ENCODE data around the gene CYP2C19. TPM values are rescaled to one million over a fixed set of nuclear protein-coding genes. Genes with fewer than 3 reads are reported as not detected.

CYP2C19 gene
- total and polyA plus RNA-seq, 12 donors: 0.06 TPM; not detected in 11

DNA sequence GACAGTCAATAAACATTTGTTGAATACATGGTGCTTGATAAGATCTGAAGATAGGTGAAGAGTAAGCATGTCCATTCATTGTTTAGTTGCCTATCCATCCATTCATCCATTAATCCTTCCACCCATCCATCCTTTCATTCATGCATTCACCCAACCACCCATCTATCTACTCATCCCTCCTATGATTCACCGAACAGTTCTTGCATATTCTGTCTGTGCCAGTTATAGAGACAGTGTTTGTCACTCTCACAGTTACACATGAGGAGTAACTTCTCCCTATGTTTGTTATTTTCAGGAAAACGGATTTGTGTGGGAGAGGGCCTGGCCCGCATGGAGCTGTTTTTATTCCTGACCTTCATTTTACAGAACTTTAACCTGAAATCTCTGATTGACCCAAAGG is 90.0 kb downstream of the CYP2C19 start:
- H3K4me1 ChIP-seq (replicated peaks in 1 of 2): no peaks in the 10 kb centered on the region
- 52 to 71% (median 63%) methylated on average over 3 of the region's 3 CpGs for WGBS, 4 donors
- no peaks in the 10 kb centered on the region for H3K9me3 ChIP-seq (replicated peaks in 1 of 3)
- H3K27me3 ChIP-seq: no peaks in the 10 kb centered on the region
- intact Hi-C loops (cut with DNase I): no loop called here
- no peak for TF ChIP-seq CTCF (IDR thresholded peaks at IDR 0.05)
- TF ChIP-seq POLR2A (IDR thresholded peaks at IDR 0.05): no peak
- no peak for DNase-seq
- H3K36me3 ChIP-seq (replicated peaks in 1 of 2): no peaks in the 10 kb centered on the region
- no peak overlapping the region for H3K4me3 ChIP-seq
- no peak overlapping the region for H3K27ac ChIP-seq

- intact Hi-C loops (cut with DNase I): no loop called here
- H3K9me3 ChIP-seq (replicated peaks in 1 of 3): no peaks in the 10 kb centered on the region
- no peak for DNase-seq
- no peaks in the 10 kb centered on the region for H3K36me3 ChIP-seq (replicated peaks in 1 of 2)
- no peaks in the 10 kb centered on the region for H3K4me1 ChIP-seq (replicated peaks in 1 of 2)
- H3K4me3 ChIP-seq: no peak overlapping the region
- 34 to 65% (median 49%) methylated on average over 1 of the region's 1 CpG for WGBS, 4 donors
- TF ChIP-seq POLR2A (IDR thresholded peaks at IDR 0.05): no peak
- no peak for TF ChIP-seq CTCF (IDR thresholded peaks at IDR 0.05)
- H3K27me3 ChIP-seq: no peaks in the 10 kb centered on the region
- H3K27ac ChIP-seq: no peak overlapping the region
Measured at GRCh38 chr10:94853065-94853464, 90.6 kb downstream of the CYP2C19 start.

GRCh38 chr10:94858005-94858404 is 95.5 kb downstream of the CYP2C19 start:
- intact Hi-C loops (cut with DNase I): no loop called here
- WGBS, 4 donors: 51 to 61% (median 55%) methylated on average over 2 to 4 of the region's 4 CpGs
- no peak for DNase-seq
- H3K27ac ChIP-seq: no peak overlapping the region
- no peaks in the 10 kb centered on the region for H3K4me1 ChIP-seq (replicated peaks in 1 of 2)
- TF ChIP-seq CTCF (IDR thresholded peaks at IDR 0.05): no peak
- no peak for TF ChIP-seq POLR2A (IDR thresholded peaks at IDR 0.05)
- H3K4me3 ChIP-seq: no peak overlapping the region
- H3K27me3 ChIP-seq: no peaks in the 10 kb centered on the region
- no peaks in the 10 kb centered on the region for H3K9me3 ChIP-seq (replicated peaks in 1 of 3)
- no peaks in the 10 kb centered on the region for H3K36me3 ChIP-seq (replicated peaks in 1 of 2)

DNA sequence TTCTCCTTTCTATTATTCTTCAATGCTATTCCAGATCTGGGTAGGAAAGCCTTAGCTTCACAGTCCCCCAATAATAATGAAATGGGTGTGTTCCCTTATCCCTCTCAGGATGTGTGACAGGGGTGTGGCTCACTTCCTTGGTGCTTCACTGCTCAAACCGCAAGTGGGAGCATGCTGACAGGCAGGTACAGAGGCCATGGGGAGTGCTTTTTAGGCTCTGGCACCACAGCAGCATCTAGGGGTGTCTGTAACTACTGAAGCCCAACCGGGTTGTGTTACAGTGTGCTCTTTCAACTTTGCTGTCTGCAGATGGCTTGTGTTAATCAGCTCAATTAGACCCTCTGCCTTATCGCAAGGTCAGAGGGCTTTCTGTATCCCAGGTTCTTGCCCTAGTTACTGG is 96.6 kb downstream of the CYP2C19 start:
- no peaks in the 10 kb centered on the region for H3K27me3 ChIP-seq
- no peak for DNase-seq
- TF ChIP-seq POLR2A (IDR thresholded peaks at IDR 0.05): no peak
- no peak for TF ChIP-seq CTCF (IDR thresholded peaks at IDR 0.05)
- H3K4me3 ChIP-seq: no peak overlapping the region
- no peaks in the 10 kb centered on the region for H3K9me3 ChIP-seq (replicated peaks in 1 of 3)
- no peaks in the 10 kb centered on the region for H3K36me3 ChIP-seq (replicated peaks in 1 of 2)
- WGBS, 4 donors: 71 to 81% (median 79%) methylated on average over 3 of the region's 3 CpGs
- intact Hi-C loops (cut with DNase I): no loop called here
- H3K4me1 ChIP-seq (replicated peaks in 1 of 2): no peaks in the 10 kb centered on the region
- no peak overlapping the region for H3K27ac ChIP-seq

All from adrenal gland (tissue), 12 donors.